ENCODE results near the gene ANK2.

DNA sequence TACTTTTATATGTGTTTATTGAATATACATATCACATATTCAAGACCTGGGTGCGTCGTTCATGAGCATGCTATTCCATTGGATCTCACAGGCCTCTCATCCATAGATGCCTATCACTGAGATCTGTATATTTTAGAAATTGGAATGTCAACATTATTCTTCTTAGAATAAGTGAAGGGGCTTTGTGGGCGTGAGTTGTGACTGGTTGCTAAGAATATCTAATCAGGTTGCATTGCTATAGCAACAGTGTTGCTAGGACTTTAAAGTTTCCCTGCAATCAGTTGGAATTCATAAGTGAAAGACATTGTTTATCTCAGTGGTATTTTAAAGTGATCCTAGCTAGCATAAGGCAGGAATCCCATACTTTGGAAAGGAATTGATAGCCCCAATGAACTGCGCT lies 36.7 kb upstream of the ANK2 start:
- TF ChIP-seq, protein P1, sequence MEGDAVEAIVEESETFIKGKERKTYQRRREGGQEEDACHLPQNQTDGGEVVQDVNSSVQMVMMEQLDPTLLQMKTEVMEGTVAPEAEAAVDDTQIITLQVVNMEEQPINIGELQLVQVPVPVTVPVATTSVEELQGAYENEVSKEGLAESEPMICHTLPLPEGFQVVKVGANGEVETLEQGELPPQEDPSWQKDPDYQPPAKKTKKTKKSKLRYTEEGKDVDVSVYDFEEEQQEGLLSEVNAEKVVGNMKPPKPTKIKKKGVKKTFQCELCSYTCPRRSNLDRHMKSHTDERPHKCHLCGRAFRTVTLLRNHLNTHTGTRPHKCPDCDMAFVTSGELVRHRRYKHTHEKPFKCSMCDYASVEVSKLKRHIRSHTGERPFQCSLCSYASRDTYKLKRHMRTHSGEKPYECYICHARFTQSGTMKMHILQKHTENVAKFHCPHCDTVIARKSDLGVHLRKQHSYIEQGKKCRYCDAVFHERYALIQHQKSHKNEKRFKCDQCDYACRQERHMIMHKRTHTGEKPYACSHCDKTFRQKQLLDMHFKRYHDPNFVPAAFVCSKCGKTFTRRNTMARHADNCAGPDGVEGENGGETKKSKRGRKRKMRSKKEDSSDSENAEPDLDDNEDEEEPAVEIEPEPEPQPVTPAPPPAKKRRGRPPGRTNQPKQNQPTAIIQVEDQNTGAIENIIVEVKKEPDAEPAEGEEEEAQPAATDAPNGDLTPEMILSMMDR (conservative IDR thresholded peaks at IDR 0.05; ENCODE audit: low read depth in 2 of 2) = no peak
- no peak for TF ChIP-seq EZH2phosphoT487 (IDR thresholded peaks at IDR 0.05; ENCODE audit: unreplicated experiment)
